ENCODE results near the gene UGT1A3.

Gene UGT1A3

DNA sequence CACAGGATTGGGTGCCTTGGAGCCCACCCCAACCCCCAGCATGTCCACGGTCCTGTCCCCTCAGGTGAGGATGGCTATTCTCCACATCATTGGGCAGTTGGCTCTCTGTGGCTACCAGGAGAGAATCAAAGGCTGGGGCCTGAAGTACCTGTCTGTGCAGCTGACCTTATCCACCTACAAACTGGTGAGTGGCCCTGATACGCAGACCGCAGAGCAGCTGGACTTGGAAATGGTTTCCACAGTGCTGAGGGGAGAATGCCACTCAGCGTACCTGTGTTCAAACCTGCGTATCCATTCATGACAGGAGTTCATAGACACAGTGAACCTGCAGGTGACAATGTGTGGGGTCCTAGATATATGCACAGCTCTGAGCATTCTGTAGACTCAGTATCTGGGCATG is 70.9 kb downstream of the UGT1A3 start:
- no peak for DNase-seq

DNA sequence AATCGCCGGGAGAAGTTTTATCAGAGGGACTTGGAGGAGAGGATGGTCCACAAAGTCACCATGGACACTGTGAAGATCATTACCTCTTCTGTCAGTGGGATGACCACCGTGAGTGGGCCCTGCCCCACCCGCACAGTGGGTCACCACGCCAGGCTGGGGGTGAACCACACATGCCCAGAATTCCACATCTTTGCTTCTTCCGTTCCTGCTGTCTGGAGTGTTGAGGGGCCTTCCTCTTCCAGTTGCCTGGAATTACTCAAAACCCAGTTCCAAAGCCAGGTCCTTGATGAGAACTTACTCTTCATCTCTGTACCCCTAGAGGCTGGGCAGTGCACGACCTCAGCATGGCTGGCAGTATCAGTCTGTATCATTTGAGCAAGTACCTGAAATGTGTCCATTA is 71.4 kb downstream of the UGT1A3 start:
- no peak for DNase-seq

GRCh38 chr2:233801357-233802131 is 72.7 kb downstream of the UGT1A3 start:
- no peak for DNase-seq

DNA sequence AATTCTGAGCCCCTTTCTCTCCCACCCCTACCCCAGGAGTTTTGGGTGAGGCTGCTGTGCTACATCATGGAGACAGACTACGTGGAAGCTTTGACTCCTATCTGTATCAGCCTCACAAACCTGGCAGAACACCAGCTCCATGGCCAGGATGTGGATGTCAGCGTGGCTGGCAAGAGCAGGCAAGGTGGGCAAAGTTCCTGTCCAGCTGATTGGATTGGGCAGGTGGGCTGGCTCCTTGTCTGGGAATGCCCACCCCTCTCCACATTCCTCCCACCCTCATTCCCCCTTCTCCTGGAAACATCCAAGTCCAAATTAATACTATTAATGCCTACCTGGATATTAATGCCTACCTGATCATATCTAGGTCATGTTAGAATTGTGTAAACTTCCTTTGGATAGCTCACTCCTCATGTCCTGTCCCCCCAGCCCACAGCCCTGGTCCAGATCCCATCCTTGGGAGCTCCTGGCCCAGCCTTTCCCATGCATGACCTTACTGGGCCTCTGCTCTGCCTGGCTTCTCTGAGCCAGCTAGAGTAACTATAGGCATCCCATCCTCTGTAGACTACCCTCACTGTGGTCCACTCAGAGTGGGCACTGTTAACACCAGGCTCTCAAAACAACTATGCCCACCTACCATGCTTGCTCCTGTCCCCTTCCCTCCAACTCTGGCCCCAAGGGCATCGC is 73.4 kb downstream of the UGT1A3 start:
- no peak for DNase-seq

GRCh38 chr2:233803292-233803911 is 74.6 kb downstream of the UGT1A3 start:
- no peak for DNase-seq

GRCh38 chr2:233803994-233804393 is 75.2 kb downstream of the UGT1A3 start:
- no peak for DNase-seq

DNA sequence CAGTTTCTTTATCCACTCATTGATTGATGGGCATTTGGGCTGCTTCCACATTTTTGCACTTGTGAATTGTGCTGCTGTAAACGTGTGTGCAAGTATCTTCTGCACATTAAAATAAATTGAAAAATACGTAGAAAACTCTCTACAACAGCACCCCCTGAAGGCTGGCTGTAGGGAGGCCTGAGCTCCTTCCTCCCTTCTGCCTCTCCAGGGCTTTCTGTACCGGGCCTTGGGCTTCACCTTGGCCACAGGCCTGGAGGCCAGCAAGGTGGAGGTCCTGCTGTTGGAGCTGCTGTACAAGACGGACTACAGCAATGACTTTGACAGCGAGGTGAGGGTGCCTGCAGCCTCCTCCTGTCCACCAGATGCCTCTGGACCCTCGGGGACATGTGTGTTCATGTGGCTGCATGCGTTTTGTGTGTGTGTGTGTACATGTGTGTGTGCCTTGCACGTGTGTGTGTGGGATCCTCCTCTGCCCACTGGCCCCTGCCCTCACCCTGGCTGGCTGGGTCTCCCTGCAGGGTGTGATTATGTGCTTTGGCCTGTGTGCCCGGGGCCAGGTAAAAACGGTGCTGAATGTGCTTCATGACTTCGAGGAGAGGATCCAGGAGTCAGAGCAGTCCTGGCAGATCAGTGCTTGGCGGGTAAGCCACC is 78.5 kb downstream of the UGT1A3 start:
- DNase-seq = no peak

- DNase-seq = no peak
These were observed 79.4 kb downstream of the UGT1A3 start for GRCh38 chr2:233807966-233808935.

- no peak for DNase-seq
These were observed 81.5 kb downstream of the UGT1A3 start for GRCh38 chr2:233810385-233810784.

GRCh38 chr2:233811087-233811486 is 82.2 kb downstream of the UGT1A3 start:
- DNase-seq = no peak

- DNase-seq = no peak
These were observed 82.9 kb downstream of the UGT1A3 start for GRCh38 chr2:233811732-233812131.

GRCh38 chr2:233813236-233814055 is 84.6 kb downstream of the UGT1A3 start:
- no peak for DNase-seq

- no peak for DNase-seq
These were observed 85.4 kb downstream of the UGT1A3 start for GRCh38 chr2:233814056-233814835.

DNA sequence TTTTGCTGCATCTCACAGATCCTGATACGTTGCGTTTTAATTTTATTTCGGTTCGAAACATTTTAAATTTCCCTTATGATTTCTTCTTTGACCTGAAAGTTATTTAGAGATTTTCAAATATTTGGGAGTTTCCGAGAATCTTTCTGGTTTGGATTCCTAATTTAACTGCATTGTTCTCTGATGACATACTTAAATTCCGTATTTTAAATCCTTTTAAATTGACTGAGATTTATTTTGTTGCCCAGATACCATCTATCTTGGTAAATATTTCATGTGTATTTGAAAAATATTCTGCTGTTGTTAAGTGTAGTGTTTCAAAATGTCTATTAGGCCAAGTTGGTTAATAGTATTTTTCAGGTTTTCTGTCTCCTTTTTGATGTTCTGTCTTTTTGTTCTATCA is 87.0 kb downstream of the UGT1A3 start:
- DNase-seq = no peak

DNA sequence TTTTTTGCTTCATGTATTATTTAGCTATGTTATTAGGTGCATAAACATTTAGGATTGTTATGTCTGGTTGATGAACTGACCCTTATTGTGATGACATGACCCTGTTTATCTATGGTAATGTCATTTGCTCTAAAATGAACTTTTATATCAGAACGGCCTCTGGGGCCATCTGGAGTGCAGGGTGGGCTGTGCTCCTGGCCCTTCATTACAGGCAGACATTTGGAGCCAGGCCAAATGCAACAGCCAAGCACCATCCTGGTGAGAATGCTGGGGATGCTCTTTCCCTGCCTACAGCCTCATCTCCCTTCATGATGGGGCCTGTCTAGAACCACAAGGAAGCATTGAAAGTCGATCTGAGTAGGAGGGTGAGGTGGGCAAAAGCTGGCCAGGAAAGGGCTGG is 87.5 kb downstream of the UGT1A3 start:
- no peak for DNase-seq

DNA sequence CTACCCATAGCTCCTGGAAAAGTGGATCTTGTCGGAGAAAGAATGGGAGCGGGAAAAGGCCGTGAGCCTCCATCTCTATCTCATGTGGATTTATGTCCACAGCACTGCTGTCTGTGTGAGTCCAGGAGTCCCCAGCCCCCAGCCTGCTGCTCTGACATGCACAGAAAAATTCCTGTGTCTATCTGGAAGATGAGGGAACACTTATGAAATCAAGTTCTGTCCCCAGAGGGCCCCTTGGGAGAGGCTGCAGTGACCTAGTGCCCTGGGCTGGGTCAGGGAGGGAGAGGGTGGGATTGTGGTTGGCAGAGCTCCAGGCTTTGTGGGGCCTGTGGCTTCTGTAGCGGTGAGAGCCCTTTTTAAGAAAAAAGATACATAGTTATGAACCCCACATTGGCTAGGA is 87.9 kb downstream of the UGT1A3 start:
- no peak for DNase-seq

DNA sequence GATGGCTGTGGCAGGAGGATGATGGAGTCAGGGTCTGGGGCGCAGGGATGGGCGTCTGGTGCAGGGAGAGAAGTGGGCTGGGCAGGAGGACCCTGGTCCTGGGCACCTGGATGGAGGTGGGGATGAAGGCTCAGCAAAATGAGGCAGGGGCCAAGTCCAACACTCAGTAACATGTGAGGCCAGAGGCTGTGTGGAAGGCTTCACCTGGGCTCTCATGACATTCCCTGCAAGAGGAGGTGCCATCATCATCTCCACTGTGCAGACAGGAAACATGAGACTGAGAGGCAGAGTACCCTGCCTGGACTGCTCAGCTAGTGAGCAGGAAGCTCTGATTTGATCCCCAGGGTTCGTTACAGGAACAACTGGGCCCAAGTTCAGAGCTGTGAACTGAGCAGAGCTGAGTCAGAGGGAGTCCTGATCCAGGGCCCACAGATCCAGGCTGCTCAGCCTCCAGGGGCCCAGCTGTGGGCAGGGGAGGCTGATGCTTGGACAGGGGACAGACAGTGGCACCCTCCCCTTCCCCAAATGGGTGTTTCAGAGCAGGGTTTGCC is 88.6 kb downstream of the UGT1A3 start:
- DNase-seq = no peak

DNA sequence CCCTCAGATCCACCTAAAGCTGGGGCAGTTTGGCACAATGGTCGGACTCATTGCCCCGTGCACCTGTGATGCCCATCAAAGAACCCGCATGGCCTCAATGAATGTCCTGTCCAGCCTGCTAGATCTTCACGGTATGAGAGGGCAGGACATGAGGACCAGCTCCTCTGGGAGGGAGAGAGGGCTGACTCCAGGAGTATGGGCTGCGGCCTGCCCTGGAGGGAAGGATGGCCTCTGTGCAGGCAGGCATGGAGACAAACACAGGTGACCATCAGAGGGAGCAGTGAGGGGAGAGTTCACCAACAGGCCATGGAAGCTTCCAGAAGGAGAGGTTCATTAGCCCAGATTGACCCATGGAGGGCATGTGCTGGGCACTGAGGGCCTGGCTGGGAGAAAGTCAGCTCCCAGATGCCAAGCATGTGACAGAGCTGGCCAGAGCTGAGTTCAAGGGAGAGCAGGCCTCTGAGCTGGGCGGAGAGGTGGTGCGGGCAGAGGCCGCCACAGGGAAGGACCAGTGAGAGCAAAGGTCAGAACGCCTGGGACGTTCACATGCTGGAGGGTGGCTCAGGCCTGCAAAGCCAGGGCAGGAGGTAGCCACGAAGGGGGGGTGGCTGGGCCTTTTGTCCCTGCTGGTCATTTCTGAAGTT is 89.3 kb downstream of the UGT1A3 start:
- no peak for DNase-seq
